Renal cortex interstitium (tissue), 11 donors: ENCODE results near the gene EXOC3L4. TPM values are rescaled to one million over a fixed set of nuclear protein-coding genes. Genes with fewer than 3 reads are reported as not detected.
A peak's percentile ranks its signal among the peaks of the same experiment; 100 is the strongest.

Source experiments
- DNase-seq, 11 donors: peaks; one replicate each; pipeline ENCODE4 v3.0.0-alpha.2; 2013; ENCODE audit warnings: low read depth in 9 of 11, low spot score in 4 of 11; ENCODE audit errors: extremely low read depth in 1 of 11
- polyA plus RNA-seq, 3 donors: library from polyadenylated mRNA; unstranded; fragments of 120-200 nt; gene quantifications; one replicate each; pipeline ENCODE4 v1.2.1, GENCODE V29; 2013; ENCODE audit not compliant: insufficient read length in 3 of 3

EXOC3L4 gene
- polyA plus RNA-seq, 3 donors = 2.4 to 8.7 (median 4.5) TPM

DNA sequence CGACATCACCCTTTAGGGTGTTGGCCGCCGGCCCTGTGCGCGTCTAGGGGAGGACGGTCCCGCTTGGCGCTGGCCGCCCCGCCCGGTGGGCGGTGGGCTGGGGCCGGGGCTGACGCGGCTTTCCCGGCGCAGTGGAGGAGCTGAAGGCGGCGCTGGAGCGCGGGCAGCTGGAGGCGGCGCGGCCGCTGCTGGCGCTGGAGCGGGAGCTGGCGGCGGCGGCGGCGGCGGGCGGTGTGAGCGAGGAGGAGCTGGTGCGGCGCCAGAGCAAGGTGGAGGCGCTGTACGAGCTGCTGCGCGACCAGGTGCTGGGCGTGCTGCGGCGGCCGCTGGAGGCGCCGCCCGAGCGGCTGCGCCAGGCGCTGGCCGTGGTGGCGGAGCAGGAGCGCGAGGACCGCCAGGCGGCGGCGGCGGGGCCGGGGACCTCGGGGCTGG is 32.4 kb downstream of the EXOC3L4 start:
- DNase-seq = peak in 3 of 11 donors; percentile 58 to 67 (median 64)

DNA sequence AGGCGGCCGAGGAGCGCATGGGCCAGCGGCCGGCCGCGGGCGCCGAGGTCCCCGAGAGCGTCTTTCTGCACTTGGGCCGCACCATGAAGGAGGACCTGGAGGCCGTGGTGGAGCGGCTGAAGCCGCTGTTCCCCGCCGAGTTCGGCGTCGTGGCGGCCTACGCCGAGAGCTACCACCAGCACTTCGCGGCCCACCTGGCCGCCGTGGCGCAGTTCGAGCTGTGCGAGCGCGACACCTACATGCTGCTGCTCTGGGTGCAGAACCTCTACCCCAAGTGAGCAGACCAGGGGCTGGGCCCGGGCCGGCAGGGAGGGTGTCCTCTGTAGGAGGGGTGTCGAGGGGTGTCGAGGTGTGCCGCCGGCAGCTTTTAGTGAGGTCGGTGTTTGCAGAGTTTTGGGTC is 32.8 kb downstream of the EXOC3L4 start:
- no peak for DNase-seq

DNA sequence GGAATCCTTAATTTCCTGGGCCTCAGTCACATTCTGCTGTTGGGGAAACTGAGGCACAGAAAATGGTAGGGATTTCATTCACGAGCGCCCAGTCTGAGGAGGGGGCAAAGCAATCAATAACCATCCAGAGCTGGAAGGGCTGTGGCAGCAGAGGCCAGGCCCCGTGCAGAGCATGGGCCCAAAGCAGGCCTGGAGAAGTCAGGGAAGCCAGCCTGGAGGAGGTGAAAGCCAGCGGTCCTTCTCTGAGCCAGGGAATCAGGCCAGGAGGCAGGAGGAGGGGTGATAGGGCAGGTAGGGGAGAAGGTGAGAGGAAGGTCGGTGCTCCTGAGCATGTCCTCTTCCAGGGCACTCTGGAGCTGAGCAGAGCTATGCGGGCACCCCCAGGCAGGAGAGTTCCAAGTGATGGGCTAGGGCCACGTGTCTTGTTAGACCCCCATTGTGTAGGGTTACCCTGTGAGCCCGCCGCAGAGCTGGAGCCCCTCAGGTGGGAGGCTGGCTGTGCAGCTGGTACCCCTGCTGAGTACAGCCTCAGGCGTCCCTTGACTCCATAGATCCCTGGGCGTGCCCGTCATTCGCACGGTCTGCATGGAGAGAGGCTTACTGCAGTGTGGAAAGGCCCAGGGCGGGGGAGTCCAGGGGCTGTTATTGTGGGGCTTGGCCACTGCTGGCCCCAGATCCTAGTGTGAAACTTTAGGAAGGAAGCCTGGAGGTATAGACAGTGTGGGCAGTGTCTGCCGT is 33.5 kb downstream of the EXOC3L4 start:
- no peak for DNase-seq

DNA sequence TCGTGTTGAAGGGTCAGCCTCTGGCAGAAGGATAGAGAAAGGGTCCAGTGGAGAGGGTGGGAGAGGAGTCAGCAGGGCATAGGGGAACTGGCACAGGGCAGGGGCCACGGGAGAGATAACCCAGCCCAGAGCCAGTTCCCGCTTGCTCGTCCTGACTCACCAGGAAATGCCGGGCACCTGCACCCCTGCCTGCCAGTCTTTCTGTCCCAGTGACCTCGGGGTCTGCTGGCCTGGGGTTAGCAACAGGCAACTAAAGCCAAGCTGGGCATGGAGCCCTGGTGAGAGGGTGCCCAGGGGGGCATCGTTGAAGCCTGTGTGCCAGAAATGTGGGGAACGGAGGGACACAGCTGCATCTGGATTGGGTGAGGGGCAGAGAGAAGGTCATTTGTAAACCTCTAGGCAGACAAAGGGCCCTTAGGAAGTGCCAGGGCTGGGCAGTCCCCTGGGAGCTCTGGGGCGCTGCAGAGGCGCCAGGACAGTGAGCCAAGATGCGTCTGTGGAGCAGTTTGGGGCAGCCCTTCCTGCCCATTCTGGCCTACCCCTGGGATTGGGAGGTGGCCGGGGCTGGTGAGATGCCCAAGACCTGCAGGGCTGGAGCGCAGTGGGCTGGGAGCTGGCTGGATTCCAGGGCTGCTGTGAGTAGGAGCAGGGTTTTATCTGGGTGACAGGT is 34.2 kb downstream of the EXOC3L4 start:
- DNase-seq = no peak

DNA sequence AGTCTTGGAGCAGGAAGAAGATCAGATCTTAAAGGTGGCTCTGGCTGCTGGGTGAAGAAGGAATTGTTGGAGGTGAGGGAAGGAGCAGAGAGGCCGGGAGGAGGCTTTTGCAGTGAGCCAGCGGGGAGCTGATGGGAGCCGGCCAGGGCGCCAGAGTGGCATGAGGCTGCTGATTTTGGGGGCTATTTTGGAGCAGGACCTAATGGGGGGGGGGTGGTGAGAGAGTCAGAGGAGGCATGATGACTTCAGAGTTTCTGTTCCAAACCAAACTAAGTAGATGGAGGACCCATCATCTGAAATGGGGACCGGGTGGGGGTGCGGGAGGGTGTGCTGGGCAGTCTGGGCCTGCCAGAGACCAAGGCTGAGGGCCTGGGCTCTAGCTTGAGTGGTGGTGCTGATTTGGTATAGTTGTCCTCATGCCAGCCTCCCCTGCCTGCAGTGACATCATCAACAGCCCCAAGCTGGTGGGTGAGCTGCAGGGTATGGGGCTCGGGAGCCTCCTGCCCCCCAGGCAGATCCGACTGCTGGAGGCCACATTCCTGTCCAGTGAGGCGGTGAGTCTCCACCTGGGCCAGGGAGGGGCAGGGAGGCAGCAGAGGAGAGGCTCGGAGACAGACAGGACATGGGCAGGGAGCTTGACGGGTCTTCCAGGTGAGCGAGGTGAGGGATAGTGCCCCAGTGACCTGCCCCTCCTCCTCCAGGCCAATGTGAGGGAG is 34.9 kb downstream of the EXOC3L4 start:
- no peak for DNase-seq

DNA sequence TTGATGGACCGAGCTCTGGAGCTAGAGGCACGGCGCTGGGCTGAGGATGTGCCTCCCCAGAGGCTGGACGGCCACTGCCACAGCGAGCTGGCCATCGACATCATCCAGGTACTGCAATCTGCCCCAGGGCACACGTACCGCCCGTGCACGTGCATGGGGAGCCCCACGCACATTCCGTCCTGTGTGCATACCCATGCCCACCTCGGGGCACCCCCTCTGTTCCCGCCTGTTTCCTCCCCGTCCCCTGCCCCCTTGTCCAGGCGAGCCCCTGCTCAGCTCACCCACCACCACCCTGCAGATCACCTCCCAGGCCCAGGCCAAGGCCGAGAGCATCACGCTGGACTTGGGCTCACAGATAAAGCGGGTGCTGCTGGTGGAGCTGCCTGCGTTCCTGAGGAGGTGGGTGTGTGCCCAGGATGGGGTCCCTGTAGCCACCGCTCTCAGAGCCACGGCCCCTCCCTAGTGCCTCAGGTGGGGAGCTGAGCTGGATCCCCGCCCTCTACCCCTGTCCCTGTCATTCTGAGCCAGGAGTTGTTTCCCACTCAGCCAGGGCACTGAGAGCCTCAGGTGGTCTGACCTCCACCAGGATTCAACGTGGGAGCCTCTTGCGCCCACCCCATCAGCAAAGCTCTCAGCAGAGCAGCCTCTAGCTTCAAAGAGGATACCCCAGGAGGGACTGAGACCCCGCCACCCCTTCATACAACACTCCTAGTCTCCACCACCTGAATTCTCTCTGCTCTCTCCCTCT is 35.7 kb downstream of the EXOC3L4 start:
- no peak for DNase-seq

DNA sequence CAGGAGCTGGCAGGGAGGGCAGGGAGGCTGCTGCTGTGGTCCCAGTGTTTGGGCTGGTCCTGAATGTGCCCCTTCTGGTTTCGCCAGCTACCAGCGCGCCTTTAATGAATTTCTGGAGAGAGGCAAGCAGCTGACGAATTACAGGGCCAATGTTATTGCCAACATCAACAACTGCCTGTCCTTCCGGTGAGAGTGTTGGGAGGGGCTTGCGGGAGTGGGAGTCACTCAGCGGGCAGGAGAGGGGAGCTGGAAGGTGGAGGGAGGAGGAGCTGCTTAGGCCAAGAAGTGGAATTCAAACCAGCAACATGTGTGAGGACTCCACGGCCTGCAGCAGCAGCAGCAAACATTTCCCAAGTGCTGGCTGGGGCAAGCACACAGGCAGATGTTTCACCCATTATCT is 36.4 kb downstream of the EXOC3L4 start:
- peak in 3 of 11 donors; percentile 51 to 82 (median 69) for DNase-seq

DNA sequence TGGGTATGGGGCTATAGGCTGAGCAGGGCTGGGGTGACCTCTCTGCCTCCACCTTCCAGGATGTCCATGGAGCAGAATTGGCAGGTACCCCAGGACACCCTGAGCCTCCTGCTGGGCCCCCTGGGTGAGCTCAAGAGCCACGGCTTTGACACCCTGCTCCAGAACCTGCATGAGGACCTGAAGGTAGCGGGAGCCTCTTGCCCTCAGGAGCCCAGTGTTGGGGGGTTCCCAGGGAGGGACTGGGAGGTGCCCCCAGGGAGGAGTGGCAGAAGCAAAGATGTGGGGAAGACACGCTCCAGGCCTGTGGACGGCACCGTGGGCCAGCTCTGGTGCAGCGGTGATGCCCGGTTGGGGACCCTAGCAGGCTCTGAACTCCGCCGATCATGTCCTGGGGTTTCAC is 37.1 kb downstream of the EXOC3L4 start:
- DNase-seq = no peak

DNA sequence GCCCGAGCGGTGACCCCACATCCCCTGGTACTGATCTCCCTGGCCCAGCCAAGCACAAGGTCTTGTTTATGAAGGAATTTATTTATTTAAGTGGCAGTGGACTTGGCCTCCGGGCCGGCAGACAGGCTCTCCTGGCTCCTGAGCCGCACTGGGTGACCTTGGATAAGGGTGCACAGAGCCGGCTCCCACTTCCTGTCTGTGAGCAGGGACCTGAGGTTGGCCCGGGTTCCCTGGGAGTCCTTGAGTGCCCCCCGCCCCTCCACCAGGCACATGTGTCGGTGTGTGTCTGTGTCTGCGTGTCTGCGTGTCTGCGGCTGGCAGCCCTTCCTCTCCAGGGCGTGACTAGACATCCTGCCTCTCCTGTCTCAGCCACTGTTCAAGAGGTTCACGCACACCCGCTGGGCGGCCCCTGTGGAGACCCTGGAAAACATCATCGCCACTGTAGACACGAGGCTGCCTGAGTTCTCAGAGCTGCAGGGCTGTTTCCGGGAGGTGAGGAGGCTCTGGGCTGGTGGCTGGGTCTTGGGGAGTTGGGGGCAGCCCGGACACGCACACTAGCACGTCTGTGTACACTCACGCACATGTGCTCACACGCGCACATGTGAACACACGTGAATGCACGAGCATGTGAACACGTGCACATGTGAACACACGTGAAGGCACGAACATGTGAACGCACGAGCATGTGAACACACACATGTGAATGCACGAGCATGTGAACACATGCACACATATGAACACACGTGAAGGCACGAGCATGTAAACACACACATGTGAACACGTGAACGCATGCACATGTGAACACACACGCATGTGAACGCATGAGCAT is 38.1 kb downstream of the EXOC3L4 start:
- DNase-seq = no peak

DNA sequence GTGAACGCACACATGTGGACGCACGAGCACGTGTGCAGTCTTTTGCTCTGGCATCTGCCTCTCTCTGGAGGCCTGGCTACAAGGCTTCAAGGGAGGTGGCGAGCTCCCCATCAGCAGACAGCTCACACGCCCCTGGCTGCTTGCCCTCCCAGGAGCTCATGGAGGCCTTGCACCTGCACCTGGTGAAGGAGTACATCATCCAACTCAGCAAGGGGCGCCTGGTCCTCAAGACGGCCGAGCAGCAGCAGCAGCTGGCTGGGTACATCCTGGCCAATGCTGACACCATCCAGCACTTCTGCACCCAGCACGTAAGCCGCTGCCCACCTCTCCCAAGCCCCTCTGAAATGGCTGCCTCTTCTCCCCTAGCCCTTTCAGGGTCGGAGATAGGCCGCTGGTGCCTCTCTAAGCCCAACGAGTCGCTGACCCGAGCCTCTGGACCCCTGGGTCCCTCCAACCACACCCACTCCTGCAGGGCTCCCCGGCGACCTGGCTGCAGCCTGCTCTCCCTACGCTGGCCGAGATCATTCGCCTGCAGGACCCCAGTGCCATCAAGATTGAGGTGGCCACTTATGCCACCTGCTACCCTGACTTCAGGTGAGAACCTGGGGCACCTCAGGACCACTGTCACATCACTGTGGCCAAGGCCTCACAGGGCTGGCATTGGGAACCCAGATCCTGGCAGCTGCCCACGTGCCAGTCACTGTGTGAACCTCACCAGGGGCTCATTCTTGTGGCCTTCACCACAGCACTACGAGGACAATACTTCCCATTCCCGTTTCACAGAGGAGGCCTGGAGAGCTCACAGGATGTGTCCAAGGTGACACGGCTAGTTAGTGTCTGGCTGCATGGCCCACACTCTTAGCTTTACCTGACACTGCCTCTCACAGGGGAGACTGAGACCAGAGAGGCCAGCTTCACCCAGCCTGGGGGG is 39.0 kb downstream of the EXOC3L4 start:
- DNase-seq = no peak

DNA sequence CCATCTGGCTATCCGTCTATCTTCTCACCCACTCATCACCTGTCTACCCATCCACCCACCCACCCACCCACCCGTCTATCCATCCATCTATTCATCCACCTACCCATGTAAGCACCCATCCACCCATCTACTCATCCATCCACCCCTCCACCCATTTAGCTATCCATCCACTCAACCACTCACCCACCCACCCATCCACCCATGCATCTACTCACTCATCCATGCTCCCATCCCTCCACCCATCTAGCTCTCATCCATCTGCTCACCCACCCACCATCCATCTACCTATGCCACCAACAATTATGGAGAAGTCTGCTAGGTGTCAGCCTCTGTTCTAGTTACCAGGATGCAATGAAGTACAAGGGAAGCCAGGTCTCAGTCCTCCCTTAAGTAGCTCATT is 39.9 kb downstream of the EXOC3L4 start:
- DNase-seq = no peak

DNA sequence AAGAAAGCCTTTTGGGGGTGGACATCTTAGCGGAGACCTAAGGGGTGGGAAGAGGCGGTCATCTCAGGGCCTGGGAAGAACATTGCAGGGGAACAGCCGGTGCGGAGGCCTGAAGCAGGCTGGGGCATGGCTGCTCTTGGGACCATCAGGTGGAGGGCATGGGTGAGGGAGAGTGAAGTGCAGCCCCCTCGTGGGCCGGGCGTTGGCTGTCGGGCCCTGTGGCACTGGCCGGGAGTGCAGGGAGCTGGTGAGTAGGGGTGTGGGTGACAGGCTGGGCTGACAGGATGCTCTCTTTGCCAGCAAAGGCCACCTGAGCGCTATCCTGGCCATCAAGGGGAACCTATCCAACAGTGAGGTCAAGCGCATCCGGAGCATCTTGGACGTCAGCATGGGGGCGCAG is 40.4 kb downstream of the EXOC3L4 start:
- no peak for DNase-seq

DNA sequence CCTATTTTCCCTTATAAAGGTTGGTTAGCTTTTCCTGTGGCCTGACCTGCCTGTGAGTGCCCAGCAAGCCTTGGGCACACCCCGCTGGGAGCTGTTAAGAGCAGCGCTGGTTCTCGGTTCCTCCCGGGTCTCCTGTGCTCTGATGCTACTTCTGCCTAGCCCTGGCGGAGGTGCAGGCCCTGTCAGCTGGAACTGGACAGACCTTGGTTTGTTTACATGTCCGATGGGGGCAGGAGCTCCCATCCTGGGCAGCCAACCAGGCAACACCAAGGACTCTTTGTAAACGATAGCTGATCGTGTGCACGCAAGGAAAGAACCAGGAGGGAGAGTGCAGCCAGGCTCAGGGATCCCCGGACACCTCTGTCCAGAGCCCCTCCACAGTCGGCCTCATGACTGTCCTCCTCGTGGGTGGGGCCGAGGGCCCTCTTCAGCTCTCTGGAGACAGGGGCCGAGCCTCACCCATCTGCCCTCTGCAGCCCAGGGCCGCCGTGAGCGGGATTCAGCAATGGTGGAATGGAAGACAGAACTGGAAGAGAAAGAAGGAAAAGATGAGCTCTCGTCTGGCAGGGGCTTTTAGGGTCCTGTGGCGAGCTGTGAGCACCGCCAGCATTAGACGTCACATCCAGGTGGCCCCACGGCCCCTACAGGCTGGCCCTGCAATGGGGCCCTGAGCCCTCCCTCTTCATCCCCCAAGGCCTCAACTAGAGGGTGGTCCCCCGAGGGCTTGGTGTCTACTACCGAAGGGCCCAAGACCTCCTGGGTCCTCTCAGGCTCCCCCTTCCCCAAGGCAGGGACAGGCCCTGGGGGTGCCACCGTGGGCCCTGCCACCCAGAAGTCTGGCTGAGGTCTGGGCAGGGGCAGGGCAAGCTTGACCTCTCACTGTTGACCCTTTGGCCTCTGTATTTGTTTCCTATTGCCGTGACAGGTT is 41.1 kb downstream of the EXOC3L4 start:
- DNase-seq = no peak

DNA sequence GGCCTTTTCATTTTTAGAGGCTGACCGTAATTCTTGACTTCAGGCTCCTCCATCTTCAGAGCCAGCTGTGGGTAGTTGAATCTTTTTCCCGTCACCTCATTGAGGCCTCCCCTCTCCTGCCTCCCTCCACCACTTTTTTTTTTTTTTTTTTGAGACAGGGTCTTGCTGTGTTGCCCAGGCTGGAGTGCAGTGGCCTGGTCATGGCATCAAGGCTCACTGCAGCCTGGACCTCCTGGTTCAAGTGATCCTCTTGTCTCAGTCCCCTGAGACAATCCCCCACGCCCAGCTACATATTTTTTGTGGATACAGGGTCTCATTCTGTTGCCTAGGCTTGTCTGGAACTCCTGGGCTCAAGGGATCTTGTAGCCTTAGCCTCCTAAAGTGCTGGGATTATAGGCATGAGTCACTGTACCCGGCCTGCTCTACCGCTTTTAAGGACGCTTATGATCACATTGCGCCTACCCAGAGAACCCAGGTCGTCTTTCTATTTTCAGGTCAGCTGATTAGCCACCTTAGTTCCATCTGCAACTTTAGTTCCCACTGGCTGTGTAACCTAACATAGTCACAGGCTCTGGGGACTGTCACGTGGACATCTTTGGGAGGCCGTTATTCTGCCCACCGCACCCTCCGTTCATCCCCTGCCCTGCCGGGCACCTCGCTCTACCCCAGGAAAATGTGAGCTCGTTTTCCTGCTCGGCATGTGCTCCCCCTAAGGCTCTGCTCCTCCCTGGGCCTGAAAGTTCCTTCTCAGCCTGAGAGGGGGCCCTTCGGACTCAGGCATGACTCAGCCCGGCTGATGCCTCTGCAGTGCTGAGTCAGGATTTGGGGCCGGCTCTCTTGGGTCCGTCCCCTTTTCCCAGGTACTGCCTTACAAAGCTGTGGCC is 42.1 kb downstream of the EXOC3L4 start:
- DNase-seq = no peak

DNA sequence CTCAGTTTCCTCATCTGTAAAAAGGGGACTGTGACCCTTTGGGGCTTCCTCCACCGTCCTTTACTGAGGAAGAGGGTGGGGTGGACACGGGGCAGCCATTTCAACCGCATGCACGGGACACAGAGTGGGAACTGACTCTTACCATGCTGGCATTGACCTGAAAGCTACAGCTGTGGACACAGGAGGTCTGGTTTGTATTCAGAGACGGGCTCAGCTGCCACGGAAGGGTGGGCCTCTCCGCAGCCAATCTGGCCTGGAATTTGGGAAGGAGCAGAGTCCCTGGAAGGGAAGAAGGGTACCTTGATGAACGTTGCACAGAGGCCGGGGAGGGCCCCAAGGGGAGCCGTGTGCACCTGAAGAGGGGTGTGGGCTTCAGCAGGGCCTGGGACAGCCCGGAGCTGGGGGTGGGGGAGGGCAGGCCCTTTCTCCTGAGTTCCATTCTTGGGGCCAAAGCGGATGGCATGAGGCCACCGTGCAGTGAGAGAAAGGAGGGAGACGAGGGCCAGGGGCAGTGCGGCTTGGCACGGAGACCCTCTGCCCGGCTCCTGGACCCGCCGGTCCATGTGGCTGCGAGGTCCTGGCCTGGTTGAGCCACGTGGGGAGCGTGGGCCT is 43.3 kb downstream of the EXOC3L4 start:
- DNase-seq = no peak
